Inflammatory macrophage treated with lipopolysaccharide for 1 hour (primary cell): ENCODE results near the gene GNAS.
"Not testable (repeated sequence)": the region's sequence is repeated elsewhere in the genome, so short reads cannot be mapped to it uniquely, and the experiment has no call there.

Source experiments
- DNase-seq, 2 donors: peaks; one replicate each; pipeline ENCODE4 v3.0.0-alpha.2; 2020 to 2022

The GNAS gene

DNA sequence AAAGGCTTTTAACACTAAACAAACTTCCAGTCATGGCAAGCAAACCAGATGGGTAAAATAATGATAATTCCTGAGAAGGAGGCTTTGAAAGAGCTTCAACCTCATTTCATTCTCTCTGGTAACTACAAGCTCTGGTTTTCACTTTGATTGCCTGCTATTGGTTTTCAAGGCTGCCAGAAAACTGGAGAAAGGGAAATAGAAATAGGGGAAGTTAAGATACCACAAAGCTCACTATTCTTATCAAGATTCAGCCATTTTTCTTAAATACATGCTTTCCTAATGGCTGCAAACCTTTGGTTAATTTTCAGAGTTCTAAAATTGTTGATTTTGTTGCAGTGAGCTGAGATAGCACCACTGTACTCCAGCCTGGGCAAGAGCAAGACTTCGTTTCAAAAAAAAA, 86.0 kb downstream of the GNAS start:
- DNase-seq: peak; percentile 29 to 55

DNA sequence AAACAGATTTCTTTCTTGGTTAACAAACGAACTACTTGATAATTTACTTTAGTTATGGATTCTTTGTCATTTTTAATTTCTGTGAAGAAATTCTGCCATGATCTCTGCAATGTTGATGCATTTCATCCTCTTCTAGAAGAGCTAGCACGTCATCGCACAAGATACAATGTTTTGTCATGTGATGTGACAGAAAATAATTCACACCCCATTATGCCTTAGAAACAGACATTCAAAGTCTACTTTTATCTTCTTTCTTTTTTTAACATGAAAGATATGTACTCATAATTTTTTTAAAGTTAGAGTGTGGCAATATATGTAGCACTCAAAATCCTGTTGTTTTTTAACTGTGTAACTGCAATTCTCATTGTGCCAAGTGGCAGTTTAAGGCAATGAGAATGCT, 89.0 kb downstream of the GNAS start:
- no peak for DNase-seq

DNA sequence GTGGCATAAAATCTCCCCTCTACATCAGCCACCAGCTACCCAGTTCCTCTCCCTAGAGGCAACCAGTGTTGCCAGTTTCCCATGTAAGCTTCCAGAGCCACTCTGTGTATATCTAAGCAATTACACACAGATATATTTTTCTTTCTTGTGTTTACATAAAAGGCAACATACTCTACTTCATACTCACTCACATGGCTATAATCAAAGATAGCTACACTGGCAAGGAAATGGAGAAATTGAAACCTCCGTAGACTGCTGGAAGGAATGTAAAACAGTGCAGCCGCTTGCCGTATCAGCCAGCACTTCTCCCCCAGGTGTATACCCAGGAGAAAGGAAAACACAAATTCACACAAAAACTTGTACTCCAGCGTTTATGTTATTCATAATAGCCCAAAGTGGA, 90.0 kb downstream of the GNAS start:
- DNase-seq: no peak

DNA sequence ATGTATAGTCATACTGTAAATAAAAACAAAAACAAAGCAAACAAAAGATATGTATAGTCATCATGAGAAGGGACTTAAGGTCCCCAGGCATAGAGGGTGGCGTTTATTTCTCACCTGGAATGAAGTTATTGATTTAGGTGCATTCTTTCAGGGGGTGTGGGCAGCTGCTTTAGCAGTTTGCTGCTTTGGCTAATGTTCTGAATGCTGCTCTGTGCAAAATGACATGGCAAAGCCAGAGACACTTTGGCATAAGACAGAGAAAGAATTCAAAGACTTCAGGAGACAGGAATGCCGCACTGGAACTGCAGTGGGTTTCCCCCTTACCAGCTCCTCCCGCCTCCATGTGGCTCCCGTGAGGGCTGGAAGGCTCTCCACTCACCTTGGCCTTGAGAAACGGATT, 92.1 kb downstream of the GNAS start:
- no peak for DNase-seq

DNA sequence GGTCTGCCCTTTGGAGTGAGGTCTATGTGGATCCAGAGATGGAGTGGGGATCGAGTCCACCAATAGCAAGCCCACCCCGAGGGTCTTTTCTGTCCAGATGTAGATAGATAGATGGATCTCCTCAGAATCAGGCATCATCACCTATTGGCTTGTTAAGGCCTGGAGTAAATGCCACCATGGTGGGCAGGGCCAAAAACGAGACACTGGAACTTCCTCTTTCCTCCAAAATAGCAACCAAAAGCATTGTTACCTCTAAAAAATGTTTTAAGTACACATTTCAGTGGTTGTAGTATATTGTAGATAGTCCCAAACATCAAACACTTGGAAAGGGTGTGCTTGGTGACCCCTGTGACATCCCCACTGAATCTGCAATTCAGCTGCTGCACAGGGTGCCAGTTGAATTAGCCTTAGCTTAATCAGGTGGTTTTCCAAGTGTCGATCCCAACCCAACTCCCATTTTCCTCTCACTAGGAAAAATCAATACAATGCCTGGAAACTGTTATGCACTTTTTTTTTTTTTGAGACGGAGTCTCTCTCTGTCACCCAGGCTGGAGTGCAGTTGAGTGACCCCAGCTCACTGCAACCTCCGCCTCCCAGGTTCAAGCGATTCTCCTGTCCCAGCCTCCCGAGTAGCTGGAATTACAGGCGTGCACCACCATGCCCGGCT, 93.6 kb downstream of the GNAS start:
- peak in 1 of 2 donors; percentile 30 for DNase-seq

DNA sequence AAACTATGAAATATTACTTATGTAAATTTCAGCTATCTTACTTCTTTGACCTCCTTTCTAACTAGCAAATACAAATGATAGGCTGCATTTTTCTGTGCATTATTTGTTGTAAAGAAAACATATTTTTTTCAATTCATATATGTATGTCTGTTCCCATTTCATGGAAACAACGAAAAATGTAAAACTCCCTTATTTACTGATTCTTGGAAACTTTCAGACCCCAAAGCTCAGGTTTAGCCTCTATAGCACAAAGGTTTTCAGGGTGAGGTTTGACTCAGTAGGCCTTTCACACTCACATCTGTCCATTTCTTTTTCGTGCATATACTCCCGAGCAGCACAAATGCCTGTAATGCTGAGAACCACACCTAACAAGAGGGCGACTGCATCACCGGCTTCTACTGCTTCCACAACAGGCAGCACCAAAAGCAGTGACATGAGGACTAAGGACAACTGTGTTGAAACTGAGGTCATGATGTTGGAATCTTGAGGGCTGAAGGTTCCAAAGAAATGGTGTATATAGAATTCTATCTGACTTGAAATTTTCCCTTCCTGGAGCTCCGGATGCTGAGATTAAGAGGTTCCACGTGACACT, 95.4 kb downstream of the GNAS start:
- not testable (repeated sequence) for DNase-seq

DNA sequence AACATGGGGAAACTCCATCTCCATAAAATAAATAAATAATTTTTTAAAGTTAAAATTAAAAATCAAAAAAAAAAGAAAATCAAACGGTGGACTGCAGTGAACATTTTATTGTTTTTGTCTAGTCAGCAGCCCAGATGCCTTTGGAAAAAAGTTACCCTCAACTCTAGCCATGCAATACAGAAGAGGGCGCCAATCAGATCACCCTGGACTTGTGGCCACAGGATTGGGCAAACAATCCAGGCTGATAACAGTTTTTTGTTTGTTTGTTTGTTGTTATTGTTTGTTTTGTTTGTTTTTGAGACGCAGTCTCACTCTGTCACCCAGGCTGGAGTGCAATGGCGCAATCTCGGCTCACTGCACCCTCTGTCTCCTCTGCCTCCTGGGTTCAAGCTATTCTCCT, 98.1 kb downstream of the GNAS start:
- DNase-seq: no peak

DNA sequence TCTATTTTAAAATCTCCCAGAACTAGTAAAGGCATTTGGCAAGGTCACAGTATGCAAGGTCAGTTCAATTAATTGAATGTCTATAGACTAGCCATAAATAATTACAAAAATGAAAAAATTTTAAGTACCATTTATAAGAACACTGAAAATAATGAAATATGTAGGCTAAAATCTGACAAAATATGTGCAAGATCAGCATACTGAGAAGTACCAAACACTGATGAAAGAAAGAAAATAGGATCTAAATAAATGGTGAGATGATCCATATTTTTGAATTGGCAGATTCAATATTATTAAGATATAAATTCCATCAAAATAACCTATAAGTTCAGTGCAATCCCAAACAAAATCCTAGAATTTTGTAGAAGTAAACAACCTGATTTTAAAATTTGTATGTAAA, 100.5 kb downstream of the GNAS start:
- DNase-seq: no peak

DNA sequence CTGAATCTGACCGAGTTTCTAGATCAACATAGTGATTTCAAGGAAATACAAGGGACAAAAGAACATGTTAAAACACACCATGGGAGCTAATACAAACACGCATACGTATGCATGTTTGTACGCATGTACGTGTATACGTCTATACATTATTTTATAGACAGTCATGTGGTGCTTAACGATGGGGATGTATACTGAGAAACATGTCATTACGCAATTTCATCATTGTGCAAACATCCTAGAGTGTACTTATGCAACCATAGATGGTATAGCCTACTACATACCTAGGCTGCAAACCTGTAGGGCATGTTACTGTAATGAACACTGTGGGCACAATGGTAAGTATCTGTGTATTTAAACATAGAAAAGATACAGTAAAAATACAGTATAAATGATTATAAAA, 103.6 kb downstream of the GNAS start:
- DNase-seq: peak; percentile 28 to 85

DNA sequence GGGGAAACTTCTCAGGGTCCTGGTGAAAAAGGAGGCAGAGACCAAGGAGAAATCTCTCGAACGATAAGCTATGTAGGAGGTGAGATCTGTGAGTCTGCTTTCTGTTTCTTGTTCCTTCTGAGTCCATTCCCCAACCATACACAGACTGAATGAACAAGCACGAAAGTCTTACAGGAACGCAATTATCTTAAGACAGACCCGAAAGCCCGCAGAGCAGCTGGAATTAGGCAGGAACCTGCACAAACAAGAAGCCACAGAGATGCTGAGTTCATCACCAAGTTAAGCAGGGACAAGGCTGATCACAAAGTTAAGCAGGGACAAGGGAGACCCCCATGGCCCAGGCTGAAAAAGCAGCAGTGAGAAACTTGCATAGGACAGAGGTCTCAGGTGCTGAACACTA, 107.1 kb downstream of the GNAS start:
- no peak for DNase-seq
